Adrenal gland (tissue), 5 donors: ENCODE data around the gene PIK3AP1.

Source experiments
- CTCF ChIP-seq, 6 experiments: fragments of 450-650 bp in 4 of 6; fragments of 200-600 bp in 2 of 6; sonication (generic) in 1 of 6; IDR thresholded peaks; 1 replicate in 5 of 6; 2 replicates in 1 of 6; pipeline versions ENCODE4 v1.5.1 to v1.8.0; 2016 to 2021; ENCODE audit warnings: antibody characterized with exemption in 6 of 6, mild to moderate bottlenecking in 2 of 6, moderate library complexity in 1 of 6
- POLR2A ChIP-seq, 2 donors: fragments of 450-650 bp; IDR thresholded peaks; one replicate each; pipeline ENCODE4 v1.6.1; 2017; ENCODE audit warnings: antibody characterized with exemption in 2 of 2, mild to moderate bottlenecking in 2 of 2, moderate library complexity in 1 of 2
- donor health status: DM: no; HTN: no; CAD: no.

DNA sequence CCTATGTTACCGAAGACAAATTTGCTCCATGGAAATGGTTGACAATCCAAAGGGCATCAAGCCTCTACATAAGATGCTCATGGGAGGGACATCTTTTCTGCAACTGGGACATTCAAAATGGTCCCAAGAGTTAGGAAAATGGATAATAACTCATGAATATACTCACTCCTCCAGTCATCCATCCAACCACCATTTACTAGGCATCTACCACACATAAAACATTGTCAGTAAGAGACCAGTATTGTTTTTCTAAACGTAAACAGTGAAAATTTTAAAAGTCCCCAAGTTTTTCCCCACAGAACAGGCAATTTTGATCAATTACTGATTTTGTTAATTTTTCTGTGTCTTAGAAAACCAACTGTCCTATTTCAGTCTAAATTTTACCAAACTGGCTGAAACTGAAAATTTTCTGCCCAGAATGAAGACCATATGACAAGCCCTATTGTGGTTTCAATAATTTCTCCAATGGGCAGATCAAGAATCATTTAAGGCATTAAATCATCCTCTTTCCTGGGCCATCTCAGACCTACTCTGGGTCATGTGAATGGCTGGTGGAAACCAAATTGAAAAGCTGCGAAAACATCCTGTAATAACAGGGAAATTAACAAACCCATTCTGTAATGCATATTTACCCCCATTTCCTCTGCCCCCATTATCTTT, 24.2 kb downstream of the PIK3AP1 start:
- TF ChIP-seq POLR2A (IDR thresholded peaks at IDR 0.05): no peak
- no peak for TF ChIP-seq CTCF (IDR thresholded peaks at IDR 0.05)
